H4 (cell line): ENCODE results near the gene RDH5. TPM values are rescaled to one million over a fixed set of nuclear protein-coding genes. Genes with fewer than 3 reads are reported as not detected.
A peak's percentile ranks its signal among the peaks of the same experiment; 100 is the strongest.

Experiments used
- DNase-seq: peaks from one replicate; pipeline ENCODE4 v3.0.0-alpha.2; 2015; ENCODE audit warnings: low spot score
- total RNA-seq: library from RNA; depleted of rRNA; stranded (reverse); fragments of >200 nt; shearing (Covaris generic); gene quantifications from 2 replicates; pipeline ENCODE4 v1.2.3, GENCODE V29; 2014

RDH5 gene
- total RNA-seq, 1 experiment from 2014 or later: 0.81 TPM

DNA sequence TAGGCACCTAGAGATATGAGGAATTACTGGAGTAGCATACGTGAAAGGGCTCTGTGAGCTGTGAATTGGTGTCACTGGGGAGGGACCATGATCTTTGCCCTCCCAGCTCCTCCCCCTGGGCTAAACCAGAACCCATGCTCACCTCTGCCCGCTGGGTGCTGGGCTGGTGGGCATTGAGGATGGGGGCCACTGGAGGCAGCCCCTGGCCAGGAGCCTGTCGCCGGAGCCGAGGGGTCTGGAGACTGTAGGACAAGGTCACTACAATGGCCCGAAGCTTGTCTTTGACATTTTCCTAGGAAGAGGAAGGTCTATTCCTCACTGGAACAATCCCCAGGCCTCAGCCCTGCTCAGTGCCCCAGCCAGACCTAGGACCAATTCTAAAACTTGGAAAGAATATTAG, 24.1 kb upstream of the RDH5 start:
- no peak for DNase-seq

DNA sequence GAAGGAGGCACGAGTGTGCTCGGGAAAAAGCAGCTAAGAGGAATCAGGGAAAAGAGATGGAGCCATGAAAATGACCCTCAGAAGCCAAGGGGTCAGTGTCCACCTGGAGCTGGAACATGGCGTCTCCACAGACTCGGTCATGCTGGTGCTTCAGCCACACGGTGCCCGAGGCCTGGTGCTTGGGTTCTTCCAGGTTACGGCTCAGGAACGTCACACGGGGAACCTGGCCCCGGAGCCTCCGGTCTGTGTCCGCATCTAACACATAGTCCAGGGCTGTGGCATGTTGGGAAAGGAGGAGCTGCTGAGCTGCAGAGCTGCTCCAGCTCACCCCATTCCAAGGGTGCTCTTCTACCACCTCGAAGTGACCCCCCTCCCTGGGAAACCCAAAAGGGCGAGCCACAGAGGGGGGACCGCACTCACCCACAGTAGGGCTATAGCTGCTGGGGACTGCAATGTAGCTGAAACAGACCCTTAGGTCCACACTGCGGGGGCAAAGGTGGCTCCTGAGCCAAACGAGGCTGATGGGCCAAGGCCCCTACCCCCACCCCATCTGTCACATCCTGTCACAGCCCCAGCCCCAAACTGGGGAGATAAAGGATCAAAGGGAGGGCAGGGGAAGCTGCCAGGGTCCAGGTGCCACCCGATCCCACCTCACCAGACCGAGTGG, 23.3 kb upstream of the RDH5 start:
- no peak for DNase-seq

DNA sequence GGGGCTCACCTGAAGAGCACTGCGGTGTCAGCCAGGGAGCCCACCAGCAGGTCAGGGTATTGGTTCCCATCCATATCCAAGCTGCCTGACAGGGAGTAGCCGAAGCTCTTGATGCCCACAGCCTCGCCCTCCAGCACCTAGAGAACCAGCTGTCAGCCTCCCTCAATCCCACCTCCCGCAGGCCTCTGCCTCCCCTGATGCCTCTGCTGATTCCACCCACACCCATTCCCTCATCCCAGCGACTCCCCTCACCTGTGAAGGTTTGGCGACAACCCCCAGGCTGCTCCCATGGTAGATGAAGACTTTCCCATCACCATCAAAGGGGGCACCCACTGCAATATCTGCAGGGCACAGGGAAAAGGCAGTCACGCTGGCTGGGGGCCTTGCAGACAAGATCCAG, 22.5 kb upstream of the RDH5 start:
- no peak for DNase-seq

DNA sequence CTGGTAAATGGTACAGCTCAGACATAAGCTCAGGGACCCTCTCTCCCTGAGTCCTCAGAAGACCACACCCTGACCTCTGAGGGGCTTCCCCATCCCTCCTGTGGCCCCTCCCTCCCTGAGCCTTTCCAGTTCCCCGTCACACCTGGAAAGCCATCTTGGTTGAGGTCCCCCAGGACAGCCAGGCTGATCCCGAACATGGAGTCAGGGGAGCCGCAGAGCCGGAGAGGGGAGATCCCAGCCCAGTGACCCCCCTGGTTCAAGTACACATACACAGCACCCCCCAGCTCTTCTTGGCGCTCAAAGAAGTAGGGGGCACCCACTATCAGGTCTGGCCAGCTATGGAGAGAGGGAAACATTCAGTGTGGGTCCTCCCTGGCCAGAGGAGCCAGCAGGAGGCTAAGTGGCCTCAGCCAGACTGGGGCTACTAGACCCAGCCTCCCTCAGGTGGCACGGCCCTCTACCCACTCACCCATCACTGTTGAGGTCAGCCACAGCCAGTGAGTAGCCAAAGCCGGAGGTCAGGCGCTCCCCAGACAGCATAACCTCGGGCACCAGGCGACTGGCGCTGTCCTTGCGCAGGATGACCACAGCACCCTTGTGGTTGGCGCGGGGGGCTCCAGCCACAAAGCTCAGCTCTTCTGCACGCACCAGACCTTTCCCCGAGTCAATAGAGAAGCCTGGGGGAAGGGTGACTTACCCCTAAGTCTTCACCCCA, 21.8 kb upstream of the RDH5 start:
- no peak for DNase-seq

DNA sequence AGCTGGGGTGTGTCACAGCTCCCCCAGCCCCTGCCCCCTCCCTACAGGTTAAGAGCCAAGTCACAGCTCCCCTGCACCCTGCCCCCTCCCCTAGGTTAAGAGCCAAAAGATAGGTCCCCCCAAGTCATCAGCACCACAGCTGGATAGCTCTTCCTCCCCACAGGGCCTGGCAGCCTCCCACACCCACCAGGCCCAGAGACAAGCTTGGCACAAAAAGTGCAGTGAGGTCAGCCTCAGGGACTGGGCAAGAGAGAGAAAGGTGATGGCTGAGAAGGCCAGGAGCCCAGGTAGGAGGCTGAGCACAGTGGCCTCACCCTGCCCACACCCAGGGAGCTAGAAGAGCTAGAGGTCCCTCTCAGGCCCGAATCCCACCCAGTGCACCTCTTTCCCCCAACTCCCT, 21.2 kb upstream of the RDH5 start:
- DNase-seq: no peak

DNA sequence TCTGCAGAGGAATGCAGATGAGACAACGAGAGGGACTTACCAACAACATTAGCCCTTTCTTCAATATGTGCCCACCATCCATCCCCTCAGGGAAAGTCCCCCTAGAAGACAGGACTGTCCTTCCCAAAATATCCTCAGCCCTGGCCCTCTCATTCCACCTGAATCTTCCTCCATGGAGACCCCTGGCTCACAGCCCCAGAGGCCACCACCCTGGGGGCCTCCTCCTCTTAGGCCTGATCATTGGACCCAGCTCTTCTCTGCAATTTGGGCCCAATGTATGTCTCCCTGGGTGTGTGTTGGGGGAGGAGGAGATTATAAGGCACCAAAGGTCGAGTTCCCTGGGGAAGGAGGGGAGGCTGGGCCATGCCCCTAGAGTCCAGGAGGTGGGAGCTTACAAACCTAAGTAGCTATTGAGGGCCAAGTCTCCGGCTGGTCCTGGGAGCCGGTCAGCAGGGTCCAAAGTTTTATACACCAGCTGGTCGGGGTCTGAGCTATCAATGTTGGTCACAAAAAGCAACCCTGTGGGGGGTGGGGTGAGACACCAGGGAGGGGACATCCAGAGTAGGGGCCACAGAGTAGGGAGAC, 20.6 kb upstream of the RDH5 start:
- DNase-seq: no peak

DNA sequence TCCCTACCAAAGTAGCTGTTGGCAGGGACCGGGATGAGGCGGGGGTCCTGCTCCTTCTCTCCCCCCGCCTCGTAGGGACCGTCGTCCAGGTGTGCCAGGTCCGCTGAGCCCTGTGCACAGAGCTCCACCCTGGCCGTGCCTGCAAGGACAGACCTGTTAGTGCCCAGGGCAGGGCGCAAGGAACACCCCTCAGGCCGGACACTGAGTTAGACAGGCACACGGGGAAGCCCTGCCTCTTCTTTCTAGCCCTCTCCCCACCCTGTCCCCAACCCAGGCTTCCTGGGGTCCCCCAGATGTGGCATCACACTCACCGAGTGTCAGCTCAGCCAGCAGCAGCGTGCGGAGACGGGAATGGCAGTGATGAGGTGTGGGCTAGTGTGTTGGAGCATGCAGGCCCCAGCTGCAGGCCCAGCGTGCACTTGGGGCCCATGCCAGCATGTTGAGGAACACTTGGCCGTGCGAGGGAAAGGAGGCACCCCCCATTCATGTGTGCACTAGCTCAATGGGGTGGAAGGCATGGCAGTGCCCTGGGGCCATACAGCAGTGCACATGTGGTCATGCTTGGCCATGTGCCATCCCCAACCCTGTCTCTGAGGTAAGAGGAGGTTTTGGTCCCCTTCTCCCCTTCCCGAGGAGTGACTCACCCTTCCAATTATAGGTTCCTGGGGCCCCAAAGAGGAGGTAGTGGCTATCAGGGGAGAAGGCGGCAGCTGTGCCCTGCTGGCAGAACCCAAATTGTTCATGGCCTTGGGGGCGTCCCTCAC, 19.8 kb upstream of the RDH5 start:
- DNase-seq: peak; percentile 75

DNA sequence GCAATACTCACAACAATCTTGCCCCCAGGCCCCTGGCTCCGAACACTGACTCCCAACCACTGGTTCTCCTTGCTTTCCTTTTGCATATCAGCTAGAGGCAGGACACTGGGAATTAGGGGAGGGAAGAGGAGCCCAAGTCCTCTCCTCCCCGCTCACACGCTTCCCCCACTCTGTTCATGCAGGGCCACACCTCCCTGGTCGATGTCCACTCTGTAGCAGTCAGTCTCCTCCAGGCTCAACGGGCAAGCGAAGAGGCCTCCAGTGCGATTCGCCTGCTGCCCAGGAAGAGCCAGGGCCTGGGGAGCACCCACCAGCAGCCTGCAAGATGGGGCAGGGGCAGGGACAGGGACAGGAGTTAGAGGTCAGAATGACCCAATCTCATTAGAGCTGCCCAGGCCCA, 17.3 kb upstream of the RDH5 start:
- no peak for DNase-seq

DNA sequence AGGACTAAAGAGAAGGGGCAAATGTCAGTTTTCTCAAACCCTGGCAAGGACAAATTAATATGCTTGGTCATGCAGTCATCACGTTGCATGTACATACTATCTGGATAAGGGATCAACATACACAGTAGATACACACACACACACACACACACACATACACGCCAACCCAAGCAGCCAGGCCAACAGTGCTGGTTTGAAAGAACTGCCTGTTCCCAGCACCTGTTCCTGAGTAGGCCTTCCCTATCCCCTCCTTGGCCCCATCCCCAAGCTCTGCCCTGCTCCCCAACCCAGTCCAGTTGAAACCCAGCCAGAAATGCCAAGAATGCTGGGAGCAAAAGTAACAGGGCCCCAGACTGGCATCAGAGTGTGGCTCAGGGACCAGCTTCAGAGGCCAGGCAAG, 16.9 kb upstream of the RDH5 start:
- DNase-seq: no peak

DNA sequence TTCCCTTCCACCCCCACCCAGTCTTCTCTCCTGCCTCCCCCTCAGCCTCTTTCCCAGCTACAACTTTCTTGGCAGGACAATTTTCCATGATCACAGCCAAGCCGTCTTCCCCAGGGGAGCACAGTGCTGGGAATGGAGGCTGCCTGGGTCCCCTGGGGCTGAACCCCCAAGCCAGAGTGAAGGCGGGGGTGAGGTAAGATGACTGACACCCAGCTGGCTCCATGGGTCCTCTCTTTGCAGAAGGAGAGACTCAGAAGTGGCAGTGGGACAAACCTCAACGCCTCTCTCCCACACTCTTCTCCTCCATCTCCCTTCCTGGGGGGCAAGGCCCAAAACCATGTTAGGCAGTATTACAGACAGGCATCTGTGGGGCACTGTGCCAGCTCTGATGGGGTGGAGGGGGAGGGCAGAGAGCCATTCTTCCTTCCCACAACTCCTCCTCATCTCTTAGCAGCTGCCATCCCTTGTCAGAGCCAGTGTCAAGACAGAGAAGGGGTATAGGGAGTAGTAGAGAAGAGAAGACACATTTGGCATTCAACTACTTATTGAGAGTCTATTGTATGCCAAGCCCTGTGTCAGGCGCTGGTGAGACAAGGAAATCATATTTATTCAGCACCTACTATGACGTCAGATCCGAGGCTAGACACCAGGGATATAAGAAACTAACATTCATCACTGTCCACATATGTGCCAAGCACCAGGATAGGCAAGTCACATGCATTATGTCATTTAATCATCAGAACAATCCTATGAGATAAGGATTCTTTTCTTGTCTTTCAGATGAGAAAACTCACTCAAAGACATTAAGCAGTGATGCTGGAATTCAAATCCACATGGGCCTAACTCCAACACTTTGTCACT, 16.1 kb upstream of the RDH5 start:
- no peak for DNase-seq

DNA sequence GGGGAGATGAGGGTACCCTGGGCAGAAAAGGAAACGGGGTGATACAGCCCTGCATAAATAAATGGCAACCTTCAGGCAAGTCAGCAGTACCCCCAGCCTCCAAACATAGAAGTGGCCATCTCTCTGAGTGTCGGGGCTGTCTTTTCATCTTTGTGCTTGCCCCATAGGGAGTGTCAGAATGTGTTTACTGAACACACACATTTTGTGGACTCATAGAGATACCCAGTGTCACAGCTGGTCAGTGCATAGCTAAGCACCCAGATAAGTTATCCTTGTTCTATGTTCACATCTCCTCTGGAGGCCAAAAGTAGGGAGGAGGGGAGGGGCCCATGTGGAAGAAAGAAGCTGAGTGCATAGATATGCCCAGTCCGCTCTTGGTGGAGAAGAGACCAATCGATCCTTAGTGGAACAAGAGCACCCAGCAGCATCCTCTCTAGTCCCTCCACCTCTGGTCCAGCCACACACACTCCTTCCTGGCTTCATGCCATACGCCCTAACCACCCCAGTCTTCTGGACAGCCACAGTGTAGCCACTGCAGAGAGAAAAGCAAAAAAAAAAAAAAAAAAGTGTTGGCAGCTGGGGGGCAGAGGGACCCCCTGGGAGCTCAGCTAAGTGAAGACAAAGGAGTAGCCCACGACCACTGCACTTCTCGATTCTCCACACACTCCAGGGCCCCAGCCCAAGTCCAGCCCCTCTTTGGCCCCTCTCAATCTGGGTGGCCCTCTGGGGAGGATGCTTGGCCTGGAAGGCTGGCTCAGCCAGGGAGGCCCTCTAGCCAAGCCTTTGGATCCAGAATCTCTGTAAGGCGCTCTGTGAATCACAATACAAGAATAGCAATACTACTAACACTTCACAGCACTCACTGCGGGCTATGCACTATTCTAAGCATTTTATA, 15.1 kb upstream of the RDH5 start:
- DNase-seq: no peak

DNA sequence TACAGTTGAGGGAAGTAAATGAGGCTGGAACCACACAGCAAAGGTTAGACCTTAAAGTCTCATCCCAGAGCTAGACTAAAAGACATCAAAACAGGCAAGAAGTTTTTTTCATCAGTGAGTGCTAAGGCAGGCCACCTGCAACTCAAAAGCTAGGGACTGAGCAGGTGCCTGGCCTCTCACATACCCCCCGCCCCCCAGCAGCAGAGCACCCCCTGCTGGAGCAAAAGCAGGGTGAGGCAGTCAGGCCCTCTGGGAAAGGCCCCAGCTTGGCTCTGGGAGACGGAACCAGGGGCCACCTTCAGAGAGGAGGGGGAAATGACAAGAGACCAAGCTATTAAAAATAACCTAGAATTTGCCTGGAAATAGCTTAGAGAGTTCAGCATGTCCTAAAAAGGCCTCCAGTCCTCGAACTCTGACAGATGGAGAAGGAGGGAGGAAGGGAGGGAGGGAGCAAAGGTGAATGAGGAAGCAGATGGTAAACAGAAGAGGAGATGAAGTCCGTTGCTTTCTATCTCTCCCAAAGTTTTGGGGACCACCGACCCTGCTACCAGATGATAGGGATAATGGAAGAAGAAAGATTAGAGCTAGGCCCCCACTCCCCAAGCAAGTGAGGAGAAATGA, 14.3 kb upstream of the RDH5 start:
- DNase-seq: no peak

DNA sequence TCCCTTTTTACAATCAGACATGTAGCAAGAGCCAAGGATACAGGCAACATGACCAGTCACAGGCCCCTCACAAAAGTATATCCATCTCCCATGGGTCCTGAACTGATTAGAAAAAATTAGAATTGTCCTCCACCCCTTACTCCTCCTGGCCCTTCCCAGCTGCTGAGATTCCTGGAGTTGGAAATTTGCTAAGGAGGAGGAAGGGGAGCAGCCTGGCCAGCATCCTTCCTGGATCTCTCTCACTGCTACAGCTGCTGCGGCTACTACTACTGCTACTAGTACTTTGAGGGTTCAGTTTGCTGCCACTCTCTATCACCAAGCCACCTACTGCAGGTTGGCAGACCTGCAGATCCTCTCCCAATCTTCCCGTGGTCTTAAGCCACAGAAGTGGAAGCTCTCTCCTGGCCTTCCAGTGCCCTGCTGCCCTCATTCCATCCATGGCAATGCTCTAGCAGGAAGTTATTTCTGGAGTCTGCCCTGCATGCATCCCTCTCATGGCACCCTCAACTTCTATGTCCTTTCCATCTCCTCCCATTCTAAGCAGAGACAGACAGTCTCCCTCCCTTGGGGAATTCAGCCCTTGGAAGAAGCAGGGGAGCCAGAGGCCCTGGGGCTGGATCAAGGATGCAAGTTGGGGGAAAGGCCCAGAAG, 13.5 kb upstream of the RDH5 start:
- DNase-seq: no peak

DNA sequence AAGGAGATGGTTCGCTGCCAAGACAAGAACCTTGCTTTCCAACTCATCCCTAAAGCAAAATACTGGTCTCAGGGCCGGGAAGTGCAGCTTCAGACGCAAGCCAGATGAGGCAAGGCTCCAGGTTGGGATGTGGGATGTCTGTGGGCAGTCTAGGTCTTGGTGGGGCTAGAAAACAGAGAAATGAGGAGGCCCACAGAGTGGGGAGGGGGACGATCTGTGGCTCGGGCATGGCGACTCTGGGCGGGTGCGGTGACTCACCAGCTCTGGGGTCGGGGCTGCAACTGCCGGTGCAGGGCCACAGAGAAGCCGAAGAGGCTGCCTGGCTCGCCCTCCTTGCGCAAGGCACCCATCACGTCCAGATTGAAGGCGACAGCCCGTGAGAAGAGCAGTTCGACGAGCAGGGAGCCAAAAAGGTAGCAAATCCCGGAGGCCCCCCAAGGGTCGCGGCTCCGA, 12.9 kb upstream of the RDH5 start:
- no peak for DNase-seq

DNA sequence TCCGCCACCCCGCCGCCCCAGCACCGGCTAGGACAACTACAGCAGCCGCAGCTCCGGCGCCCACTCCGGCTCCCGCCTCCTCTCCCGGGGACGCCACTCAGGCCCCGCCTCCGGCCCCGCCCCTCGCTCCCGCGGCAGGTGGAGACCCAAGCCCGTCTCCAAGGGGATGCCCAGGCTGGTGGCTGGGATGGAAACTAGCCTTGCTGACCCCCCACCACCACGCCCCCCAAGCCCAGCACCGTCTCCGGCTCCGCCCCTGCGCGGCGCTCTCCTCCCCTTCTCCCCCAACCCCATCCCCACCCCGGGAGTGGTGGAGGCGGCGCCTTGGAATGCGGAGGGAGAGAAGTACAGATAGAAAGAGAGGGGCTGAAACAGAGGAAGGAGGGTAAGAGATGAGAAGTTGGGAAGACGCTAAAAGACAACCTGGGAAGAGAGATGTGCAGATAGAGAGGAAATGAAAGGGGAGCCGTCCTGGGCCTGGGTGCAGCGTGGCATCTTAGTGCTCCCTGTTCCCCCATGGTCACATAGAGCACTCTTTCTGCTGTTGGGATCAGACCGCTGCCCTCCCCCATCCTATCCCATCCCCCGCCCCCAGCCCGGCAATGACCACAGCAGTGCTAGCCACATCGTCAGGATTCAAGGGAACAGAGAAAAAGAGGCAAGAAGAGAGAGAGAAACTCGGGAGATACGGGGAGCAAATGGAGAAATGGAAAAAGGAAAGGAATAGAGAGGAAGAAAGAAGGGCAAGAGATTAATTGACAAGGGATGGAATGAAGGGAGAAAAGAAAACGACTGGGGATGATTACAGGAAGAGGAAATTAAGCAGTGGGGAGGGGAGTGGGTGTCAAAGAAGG, 12.1 kb upstream of the RDH5 start, which contains the start of gene ITGA7:
Gene ITGA7, minus strand, starts transcription at position 64 of the 854 bp plus-strand sequence. CDS start 222 bp downstream, outside the sequence.
- no peak for DNase-seq

DNA sequence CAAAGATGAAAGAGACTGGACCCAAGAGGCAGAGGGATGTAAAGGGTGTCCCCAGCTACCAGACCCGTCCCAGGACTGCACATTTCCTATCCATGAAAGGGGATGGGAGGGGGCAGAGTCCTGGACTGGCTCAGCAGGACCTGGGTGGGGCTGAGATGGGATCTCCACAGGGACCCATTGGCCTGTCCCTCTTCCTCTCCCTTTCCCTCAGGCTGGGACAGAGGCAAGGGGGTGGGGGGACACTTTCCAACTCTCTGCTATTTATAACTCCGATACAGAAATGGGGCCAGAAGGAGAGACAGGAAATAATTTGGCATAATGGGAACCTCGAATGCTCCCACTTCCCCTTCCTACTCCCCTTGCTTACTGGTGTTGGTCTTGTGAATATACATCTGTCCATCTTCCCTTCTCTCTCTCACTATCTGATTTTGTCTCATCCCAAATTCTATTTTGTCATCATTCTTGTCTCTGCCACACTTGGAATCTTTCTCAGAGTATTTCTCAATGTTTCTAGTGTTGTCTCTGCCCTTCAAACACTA, 11.4 kb upstream of the RDH5 start:
- DNase-seq: no peak

DNA sequence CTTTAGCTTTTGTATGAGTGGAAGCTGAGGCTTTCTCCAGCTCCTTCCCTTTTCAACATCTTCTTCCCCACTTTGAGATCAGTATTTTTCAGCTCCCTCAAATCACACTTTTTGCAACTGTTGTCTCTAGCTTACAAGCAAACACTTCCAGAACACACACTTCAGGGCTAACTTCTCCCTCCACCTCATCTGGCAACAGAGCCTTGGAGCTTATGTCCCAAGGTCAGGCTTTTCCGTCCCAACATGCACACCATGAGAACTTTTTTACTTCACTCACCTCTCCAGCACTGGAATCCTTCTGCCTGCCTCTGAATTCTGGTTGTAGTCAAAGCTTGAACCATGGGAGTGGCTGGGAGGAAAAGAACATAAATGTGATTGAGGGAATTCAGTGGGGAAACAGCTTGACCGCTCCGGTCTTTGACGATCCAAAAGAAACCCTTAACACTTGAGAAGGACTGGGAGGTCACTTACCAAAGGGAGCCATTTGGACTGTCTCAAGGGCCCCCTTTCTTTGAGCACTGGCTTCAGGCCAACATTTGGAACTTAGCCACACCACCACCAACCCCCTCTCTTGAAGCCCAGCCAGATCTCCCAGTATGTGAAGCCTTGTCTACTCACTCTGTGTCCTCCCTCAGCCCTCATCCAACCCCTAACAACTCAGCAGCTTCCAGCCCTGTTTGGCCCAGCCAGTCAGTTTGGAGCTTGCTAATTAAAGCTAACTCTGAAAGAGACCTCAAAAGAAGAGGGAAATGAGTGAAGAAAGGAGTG, 8.2 kb upstream of the RDH5 start:
- no peak for DNase-seq
